ENCODE data around the gene SPDYC. TPM values are rescaled to one million over a fixed set of nuclear protein-coding genes. Genes with fewer than 3 reads are reported as not detected.
A peak's percentile ranks its signal among the peaks of the same experiment; 100 is the strongest.

Gene SPDYC
- total and polyA plus RNA-seq, 9 of the 15 experiments (the other 6 are each of a cell fraction or from before 2014, with no cell fraction given), result 4.4 to 18.8 (median 9.2) TPM

GRCh38 chr11:65134952-65135632 lies 34.9 kb upstream of the SPDYC start (continued):
- TF ChIP-seq ZNF592 (IDR thresholded peaks at IDR 0.05) (peak; percentile 75; the same call in 1 of the 2 replicates), TCF7L2 (IDR thresholded peaks at IDR 0.05; ENCODE audit: low read depth, low read length) (peak; percentile 73), DDX20 (tag; IDR thresholded peaks at IDR 0.05; ENCODE audit: low read depth) (no peak), KHSRP (IDR thresholded peaks at IDR 0.05) (no peak), RFX1 (IDR thresholded peaks at IDR 0.05) (peak; percentile 98), POU5F1 (IDR thresholded peaks at IDR 0.05; ENCODE audit: borderline replicate concordance, low read depth, low read length, partially characterized antibody) (no peak), SOX6 (IDR thresholded peaks at IDR 0.05) (no peak), POLR2G (IDR thresholded peaks at IDR 0.05; ENCODE audit: low read depth, low read length) (no peak), MNT (conservative IDR thresholded peaks at IDR 0.05) (no peak), ZBTB12 (CRISPR knock-in tag; IDR thresholded peaks at IDR 0.05) (no peak), ZFX (CRISPR knock-in tag; IDR thresholded peaks at IDR 0.05) (no peak; the same call in 1 of the 2 replicates), HLTF (IDR thresholded peaks at IDR 0.05) (no peak), ILF3 (IDR thresholded peaks at IDR 0.05; ENCODE audit: borderline replicate concordance) (no peak), NR4A1 (CRISPR knock-in tag; IDR thresholded peaks at IDR 0.05) (no peak), NR4A1 (tag; IDR thresholded peaks at IDR 0.05) (0 out of 2 replicates have a peak, but pooled peaks have one; percentile 18), SMC3 (conservative IDR thresholded peaks at IDR 0.05; ENCODE audit: insufficient read depth, low read depth, low read length) (0 out of 2 replicates have a peak, but pooled peaks have one; percentile 1), ZSCAN32 (CRISPR knock-in tag; IDR thresholded peaks at IDR 0.05) (no peak), TBP (optimal IDR thresholded peaks at IDR 0.05; ENCODE audit: low read depth, low read length) (no peak), RNF2 (IDR thresholded peaks at IDR 0.05) (0 out of 2 replicates have a peak, but pooled peaks have one; percentile 37), ETS2 (tag; IDR thresholded peaks at IDR 0.05; ENCODE audit: borderline replicate concordance, poor library complexity, severe bottlenecking) (no peak), SAP30 (IDR thresholded peaks at IDR 0.05; ENCODE audit: borderline replicate concordance, insufficient read depth, low read depth, low read length, poor library complexity, severe bottlenecking) (peak; percentile 51), ATF1 (CRISPR knock-in tag; IDR thresholded peaks at IDR 0.05) (no peak), ATF1 (tag; IDR thresholded peaks at IDR 0.05) (peak; percentile 93), E2F3 (CRISPR knock-in tag; IDR thresholded peaks at IDR 0.05) (no peak)
